ENCODE data around the gene SERPINF2.
"Not testable (repeated sequence)": the region's sequence is repeated elsewhere in the genome, so short reads cannot be mapped to it uniquely, and the experiment has no call there.

Gene SERPINF2

DNA sequence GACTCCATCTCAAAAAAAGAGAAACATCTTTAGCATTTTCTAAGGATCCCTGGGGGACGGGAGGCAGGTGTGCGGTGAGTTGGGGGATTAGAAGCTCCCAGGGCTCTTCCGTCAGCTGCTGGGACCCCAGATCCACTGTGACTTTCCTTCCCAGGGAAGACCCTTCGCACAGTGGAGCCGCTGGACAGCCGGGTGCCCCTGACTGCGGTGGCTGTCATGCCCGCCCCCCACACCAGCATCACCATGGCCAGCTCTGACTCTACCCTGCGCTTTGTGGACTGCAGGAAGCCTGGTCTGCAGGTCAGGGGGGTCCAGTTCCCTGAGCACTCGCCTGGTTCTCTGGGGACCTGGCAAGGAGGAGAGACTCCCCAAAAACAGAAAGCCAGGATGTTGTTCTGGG is 7.3 kb upstream of the SERPINF2 start:
- no peak for DNase-seq (ENCODE audit: low read depth in 2 of 2)

- no peak for DNase-seq (ENCODE audit: low read depth in 2 of 2)
Measured at GRCh38 chr17:1735834-1736347, 6.8 kb upstream of the SERPINF2 start.

DNA sequence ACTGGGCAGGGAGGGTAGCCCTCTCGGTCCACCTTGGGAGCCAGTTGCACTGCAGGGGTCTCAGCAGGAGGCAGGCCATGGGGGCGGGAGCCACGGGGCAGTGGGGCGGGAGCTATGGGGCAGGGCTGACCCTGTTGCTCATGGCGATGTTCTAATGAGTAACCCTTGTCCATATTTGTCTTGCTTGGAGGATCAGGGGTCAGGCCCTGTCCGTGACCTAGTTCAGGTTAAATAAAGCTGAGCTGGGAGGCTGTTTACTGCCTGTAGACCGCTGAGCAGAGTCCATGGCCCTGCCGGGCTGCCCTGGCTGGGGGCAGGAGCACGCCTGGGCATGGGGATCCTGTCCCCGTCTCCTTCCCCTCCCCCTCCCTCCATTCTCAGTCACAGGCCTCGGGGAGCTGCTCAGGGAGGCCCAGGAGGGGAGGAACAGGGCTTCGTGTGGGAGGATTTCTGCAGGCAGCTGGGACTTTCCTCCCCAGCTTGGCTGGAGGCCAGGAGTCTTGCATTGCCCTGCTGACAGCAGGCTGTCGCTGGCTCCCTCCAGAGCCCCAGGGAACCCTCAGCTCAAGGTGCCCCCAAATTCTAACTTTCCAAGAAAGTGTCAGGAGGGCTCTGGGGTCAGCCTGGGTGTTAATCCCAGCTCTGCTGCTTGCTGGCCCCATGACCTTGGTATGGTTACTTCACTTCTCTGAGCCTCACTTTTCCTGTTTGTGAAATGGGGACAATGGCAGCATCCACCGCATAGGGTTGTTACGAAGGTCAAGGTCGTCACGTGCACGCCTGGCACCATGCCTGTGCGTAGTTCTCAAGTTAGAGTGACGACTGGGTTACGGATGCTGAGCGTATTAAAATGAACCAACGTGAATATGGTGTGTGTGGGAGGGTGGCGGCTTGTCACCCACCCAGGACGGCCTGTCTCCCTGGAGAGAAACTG is 6.1 kb upstream of the SERPINF2 start:
- DNase-seq (ENCODE audit: low read depth in 2 of 2), result no peak

- DNase-seq (ENCODE audit: low read depth in 2 of 2), result no peak
Measured at GRCh38 chr17:1737531-1738291, 5.0 kb upstream of the SERPINF2 start.

- not testable (repeated sequence) for DNase-seq (ENCODE audit: low read depth in 2 of 2)
Measured at GRCh38 chr17:1741899-1742298, 772 bp upstream of the SERPINF2 start.

GRCh38 chr17:1743088-1743439 is 393 bp downstream of the SERPINF2 start:
- DNase-seq (ENCODE audit: low read depth in 2 of 2), result no peak

GRCh38 chr17:1744551-1745512 is 2.2 kb downstream of the SERPINF2 start:
- DNase-seq (ENCODE audit: low read depth in 2 of 2), result no peak

DNA sequence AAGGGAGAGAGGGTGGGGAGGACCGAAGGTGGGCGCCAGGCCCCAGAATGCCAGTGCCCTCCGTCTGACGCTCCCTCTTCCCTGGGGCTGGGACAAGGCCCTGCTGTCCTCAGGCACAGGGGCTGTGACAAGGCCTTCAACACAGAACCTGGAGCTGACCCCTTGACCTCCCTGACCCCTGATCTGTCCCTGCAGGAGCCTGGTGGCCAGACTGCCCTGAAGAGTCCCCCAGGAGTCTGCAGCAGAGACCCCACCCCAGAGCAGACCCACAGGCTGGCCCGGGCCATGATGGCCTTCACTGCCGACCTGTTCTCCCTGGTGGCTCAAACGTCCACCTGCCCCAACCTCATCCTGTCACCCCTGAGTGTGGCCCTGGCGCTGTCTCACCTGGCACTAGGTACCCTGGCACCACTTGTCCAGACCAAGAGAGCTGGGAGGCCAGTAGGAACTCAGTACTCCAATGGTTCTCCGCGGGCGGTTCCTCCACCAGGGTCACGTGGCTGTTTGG is 2.9 kb downstream of the SERPINF2 start:
- DNase-seq (ENCODE audit: low read depth in 2 of 2), result no peak

DNA sequence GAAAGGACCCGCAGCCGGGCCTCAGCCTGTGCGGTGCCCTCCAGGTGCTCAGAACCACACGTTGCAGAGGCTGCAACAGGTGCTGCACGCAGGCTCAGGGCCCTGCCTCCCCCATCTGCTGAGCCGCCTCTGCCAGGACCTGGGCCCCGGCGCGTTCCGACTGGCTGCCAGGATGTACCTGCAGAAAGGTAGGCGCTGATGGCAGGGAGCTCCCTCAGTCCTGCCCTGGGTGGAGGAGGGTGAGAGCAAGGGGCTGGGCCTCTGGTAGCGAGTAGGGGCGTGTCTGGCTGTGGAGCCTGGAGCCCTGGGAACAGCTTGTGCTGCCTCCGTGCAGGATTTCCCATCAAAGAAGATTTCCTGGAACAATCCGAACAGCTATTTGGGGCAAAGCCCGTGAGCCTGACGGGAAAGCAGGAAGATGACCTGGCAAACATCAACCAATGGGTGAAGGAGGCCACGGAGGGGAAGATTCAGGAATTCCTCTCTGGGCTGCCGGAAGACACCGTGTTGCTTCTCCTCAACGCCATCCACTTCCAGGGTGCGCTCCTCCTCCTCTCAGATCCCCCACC is 4.4 kb downstream of the SERPINF2 start:
- no peak for DNase-seq (ENCODE audit: low read depth in 2 of 2)

- DNase-seq (ENCODE audit: low read depth in 2 of 2), result no peak
Measured at GRCh38 chr17:1750628-1751027, 8.0 kb downstream of the SERPINF2 start.

DNA sequence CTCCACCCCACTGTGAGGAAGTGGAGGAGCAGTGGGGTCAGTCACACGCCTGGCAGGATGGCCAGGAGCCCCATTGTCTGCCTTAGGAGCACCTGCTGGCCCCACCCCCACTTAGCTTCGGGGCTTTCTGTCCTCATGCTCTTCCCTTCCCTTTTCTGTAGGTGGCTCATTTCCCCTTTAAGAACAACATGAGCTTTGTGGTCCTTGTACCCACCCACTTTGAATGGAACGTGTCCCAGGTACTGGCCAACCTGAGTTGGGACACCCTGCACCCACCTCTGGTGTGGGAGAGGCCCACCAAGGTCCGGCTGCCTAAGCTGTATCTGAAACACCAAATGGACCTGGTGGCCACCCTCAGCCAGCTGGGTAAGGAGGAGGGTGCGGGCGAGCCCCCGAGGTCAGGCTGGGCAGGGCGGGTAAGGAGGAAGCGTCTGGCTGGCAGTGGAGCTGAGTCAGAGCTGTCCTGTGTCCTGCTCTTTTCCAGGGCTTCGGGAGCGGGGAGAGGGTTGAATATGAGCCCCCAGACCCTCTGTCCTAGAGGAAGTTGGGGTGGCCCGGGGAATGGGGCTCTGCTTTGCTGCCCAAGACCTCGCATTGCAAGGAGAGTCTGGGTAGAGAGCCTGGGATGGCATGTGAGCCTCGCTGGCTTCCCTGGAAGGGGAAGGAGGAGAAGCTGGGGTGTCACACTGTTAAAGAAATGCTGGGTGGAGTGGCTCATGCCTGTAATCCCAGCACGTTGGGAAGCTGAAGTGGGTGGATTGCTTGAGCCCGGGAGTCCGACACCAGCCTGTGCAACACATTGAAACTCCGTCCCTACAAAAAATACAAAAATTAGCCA is 10.0 kb downstream of the SERPINF2 start:
- DNase-seq (ENCODE audit: low read depth in 2 of 2), result no peak

DNA sequence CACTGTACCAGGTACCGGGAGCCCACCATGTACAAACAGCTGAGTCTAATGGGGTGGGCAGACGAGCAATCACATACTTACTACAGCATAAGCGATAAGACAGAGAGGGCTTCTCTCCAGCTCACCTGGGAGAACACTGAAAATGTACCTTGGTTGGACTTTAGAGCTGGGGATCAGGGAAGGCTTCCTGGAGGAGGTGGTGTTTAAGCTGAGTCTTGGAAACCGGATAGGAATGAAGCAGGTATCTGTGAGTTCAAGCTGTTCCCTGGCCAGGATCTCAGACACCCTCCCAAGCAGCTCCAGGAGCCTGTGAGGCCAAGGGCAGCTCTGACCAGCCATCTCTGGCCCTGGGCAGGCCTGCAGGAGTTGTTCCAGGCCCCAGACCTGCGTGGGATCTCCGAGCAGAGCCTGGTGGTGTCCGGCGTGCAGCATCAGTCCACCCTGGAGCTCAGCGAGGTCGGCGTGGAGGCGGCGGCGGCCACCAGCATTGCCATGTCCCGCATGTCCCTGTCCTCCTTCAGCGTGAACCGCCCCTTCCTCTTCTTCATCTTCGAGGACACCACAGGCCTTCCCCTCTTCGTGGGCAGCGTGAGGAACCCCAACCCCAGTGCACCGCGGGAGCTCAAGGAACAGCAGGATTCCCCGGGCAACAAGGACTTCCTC is 11.2 kb downstream of the SERPINF2 start:
- DNase-seq (ENCODE audit: low read depth in 2 of 2), result no peak

- no peak for DNase-seq (ENCODE audit: low read depth in 2 of 2)
Measured at GRCh38 chr17:1754430-1755112, 11.9 kb downstream of the SERPINF2 start.

- no peak for DNase-seq (ENCODE audit: low read depth in 2 of 2)
Measured at GRCh38 chr17:1755252-1755826, 12.7 kb downstream of the SERPINF2 start.

DNA sequence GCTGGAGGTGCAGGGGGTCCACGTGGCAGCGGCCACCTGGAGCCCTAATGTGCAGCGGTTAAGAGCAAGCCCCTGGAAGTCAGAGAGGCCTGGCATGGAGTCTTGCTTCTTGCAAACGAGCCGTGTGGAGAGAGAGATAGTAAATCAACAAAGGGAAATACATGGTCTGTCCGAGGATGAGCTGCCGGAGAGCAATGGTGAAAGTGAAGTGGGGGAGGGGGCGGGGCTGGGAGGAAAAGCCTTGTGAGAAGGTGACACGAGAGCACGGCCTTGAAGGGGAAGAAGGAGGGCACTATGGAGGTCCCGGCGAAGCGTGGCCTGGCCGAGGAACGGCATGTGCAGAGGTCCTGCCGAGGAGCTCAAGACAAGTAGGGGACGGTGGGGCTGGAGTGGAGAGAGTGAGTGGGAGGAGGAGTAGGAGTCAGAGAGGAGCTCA is 13.2 kb downstream of the SERPINF2 start:
- no peak for DNase-seq (ENCODE audit: low read depth in 2 of 2)

DNA sequence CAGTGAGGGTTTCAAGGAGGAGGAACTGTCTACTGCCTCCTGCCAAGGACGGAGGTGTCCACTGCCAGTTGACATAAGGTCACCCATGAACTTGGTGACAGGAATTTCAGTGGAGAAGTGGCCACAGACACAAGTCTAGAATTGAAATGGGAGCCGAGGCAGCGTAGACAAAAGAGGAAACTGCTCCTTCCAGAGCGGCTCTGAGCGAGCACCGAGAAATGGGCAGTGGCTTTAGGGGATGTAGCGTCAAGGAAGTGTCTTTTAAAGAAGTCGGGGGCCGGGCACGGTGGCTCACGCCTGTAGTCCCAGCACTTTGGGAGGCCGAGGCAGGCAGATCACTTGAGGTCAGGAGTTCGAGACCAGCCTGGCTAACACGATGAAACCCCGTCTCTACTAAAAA is 16.1 kb downstream of the SERPINF2 start:
- no peak for DNase-seq (ENCODE audit: low read depth in 2 of 2)

- no peak for DNase-seq (ENCODE audit: low read depth in 2 of 2)
Measured at GRCh38 chr17:1759529-1759928, 16.9 kb downstream of the SERPINF2 start.

DNA sequence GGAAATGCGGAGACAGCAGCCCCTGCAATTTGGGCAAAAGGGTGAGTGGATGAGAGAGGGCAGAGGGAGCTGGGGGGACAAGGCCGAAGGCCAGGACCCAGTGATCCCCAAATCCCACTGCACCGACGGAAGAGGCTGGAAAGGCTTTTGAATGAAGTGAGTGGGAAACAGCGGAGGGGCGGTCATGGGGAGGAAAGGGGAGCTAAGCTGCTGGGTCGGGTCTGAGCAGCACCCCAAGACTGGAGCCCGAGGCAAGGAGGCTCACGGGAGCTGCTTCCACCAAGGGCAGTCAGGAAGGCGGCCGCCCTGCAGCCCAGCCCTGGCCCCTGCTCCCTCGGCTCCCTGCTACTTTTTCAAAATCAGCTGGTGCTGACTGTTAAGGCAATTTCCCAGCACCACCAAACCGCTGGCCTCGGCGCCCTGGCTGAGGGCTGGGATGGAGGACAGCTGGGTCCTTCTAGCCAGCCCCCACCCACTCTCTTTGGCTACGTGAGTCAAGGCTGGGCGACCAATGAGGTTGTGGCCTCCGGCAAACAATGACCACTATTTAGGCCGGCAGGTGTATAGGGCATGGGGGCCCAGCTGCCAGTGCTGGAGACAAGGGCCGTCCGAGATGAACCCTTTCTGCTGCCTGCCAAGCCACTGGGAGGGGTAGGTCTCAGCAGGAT is 19.7 kb downstream of the SERPINF2 start:
- no peak for DNase-seq (ENCODE audit: low read depth in 2 of 2)

Data from stimulated activated CD8-positive, alpha-beta memory T cell treated with anti-CD3 and anti-CD28 coated beads, Interleukin-15, amount 100 ng/mL, for 4 hours (primary cell).